PC-9 (cell line): ENCODE measurements around the gene SCEL. TPM values are rescaled to one million over a fixed set of nuclear protein-coding genes. Genes with fewer than 3 reads are reported as not detected.

Experiments
- BruUV-seq: library from RNA; stranded (reverse); fragments of 400-500 nt; replicated peaks from 2 replicates; lab custom pipeline; 2021; lab: Mats Ljungman, UMichigan
- CTCF ChIA-PET: fragments of 300-600 bp; sonication (Branson Sonifier 250); formaldehyde crosslinking; loops from one replicate; lab custom pipeline; 2022; ENCODE audit warnings: antibody characterized with exemption; lab: Charles Lee
- POLR2A ChIA-PET: fragments of 300-600 bp; sonication (Branson Sonifier 250); formaldehyde crosslinking; loops from one replicate; lab custom pipeline; 2022; ENCODE audit warnings: antibody characterized with exemption; ENCODE audit not compliant: unreplicated experiment; lab: Charles Lee
- DNase-seq, 2 experiments: peaks; one replicate each; pipeline versions ENCODE4 v3.0.0 to v3.0.0-alpha.2; 2015 to 2022; ENCODE audit warnings: mixed read lengths in 1 of 2
- H2AFZ ChIP-seq: fragments of 200-600 bp; sonication (generic); 2 replicates; pipeline ENCODE4 v1.8.1; 2017; ENCODE audit warnings: antibody characterized with exemption
- H3F3A ChIP-seq: fragments of 200-600 bp; sonication (generic); 2 replicates; pipeline ENCODE4 v1.8.1; 2017; ENCODE audit warnings: antibody characterized with exemption, mild to moderate bottlenecking, low read depth; ENCODE audit not compliant: insufficient read depth
- H3K27ac ChIP-seq: fragments of 200-600 bp; sonication (generic); 2 replicates; pipeline ENCODE4 v1.6.1; 2016; ENCODE audit warnings: mixed run types
- H3K27me3 ChIP-seq: fragments of 200-600 bp; sonication (generic); 2 replicates; pipeline ENCODE4 v1.6.1; 2016; ENCODE audit warnings: low read depth, mixed run types; ENCODE audit not compliant: insufficient read depth
- H3K36me3 ChIP-seq: fragments of 200-600 bp; sonication (generic); 2 replicates; pipeline ENCODE4 v1.6.1; 2016; ENCODE audit warnings: low read depth, mixed run types
- H3K4me1 ChIP-seq: fragments of 200-600 bp; sonication (generic); replicated peaks from 2 replicates; pipeline ENCODE4 v1.6.1; 2016; ENCODE audit warnings: mixed run types; ENCODE audit not compliant: insufficient read depth
- H3K4me2 ChIP-seq: fragments of 200-600 bp; sonication (generic); 2 replicates; pipeline ENCODE4 v1.6.1; 2017; ENCODE audit warnings: mixed run types
- H3K4me3 ChIP-seq: fragments of 200-600 bp; sonication (generic); 2 replicates; pipeline ENCODE4 v1.6.1; 2016; ENCODE audit warnings: mixed run types
- H3K79me2 ChIP-seq: fragments of 200-600 bp; sonication (generic); 2 replicates; pipeline ENCODE4 v1.6.1; 2017; ENCODE audit warnings: low read depth, mixed run types
- H3K9me2 ChIP-seq: fragments of 200-600 bp; sonication (generic); 2 replicates; pipeline ENCODE4 v1.8.1; 2017; ENCODE audit warnings: mild to moderate bottlenecking; ENCODE audit not compliant: insufficient read depth
- H3K9me3 ChIP-seq: fragments of 200-600 bp; sonication (generic); 2 replicates; pipeline ENCODE4 v1.8.1; 2016; ENCODE audit warnings: low read depth; ENCODE audit not compliant: insufficient read depth
- H4K20me1 ChIP-seq: fragments of 200-600 bp; sonication (generic); 2 replicates; pipeline ENCODE4 v1.8.1; 2017; ENCODE audit not compliant: insufficient read depth
- CTCF ChIP-seq: fragments of 200-600 bp; sonication (generic); conservative IDR thresholded peaks from 2 replicates; pipeline ENCODE4 v1.6.1; 2017; ENCODE audit warnings: mixed run types, antibody characterized with exemption, mild to moderate bottlenecking, moderate library complexity
- EZH2 ChIP-seq: fragments of 200-600 bp; sonication (generic); IDR thresholded peaks from 2 replicates; pipeline ENCODE4 v1.8.0; 2017; ENCODE audit warnings: antibody characterized with exemption, low read depth
- intact Hi-C: fragments of 100-400 bp; cut with micrococcal nuclease; formaldehyde crosslinking; loops from one replicate; pipeline ENCODE4 v1.10.0; 2022; ENCODE audit not compliant: unreplicated experiment
- total RNA-seq: library from RNA; stranded (reverse); gene quantifications from 2 replicates; pipeline ENCODE4 v1.2.3, GENCODE V29; 2021

SCEL gene
- total RNA-seq, 1 experiment from 2014 or later, result 32.5 TPM

- DNase-seq, result no peak
- no peaks in the 10 kb centered on the region for H3F3A ChIP-seq
- peaks cover 25% of the 10 kb centered on the region for H3K79me2 ChIP-seq
- no peak overlapping the region for H3K4me3 ChIP-seq
- no TSS peak for BruUV-seq
- no peaks in the 10 kb centered on the region for H3K9me2 ChIP-seq
- ChIA-PET CTCF (interaction anchor here (1.1 to 1.2 kb wide), 2 partner anchors 21 to 65 kb away, joined by 3 read pairs; no protein-coding TSS in a partner anchor), POLR2A (no interaction called here)
- no peaks in the 10 kb centered on the region for H3K9me3 ChIP-seq
- TF ChIP-seq CTCF (no peak), EZH2 (no peak)
- H3K4me1 ChIP-seq, result peaks cover 11% of the 10 kb centered on the region
- intact Hi-C loops, result no loop called here
- no peaks in the 10 kb centered on the region for H3K27me3 ChIP-seq
- H3K27ac ChIP-seq, result peak overlapping the region; percentile 3; the same call in 1 of the 2 replicates
- no peak overlapping the region for H3K4me2 ChIP-seq
- H3K36me3 ChIP-seq, result peaks cover 4% of the 10 kb centered on the region; the same call in 1 of the 2 replicates
- no peaks in the 10 kb centered on the region for H4K20me1 ChIP-seq
- H2AFZ ChIP-seq, result no peak overlapping the region
Observed at GRCh38 chr13:77544355-77544754, 8.8 kb downstream of the SCEL start.

- intact Hi-C loops, result no loop called here
- Histone ChIP-seq H3K9me2 (no peaks in the 10 kb centered on the region), H3K27me3 (no peaks in the 10 kb centered on the region), H3K36me3 (peaks cover 4% of the 10 kb centered on the region; the same call in 1 of the 2 replicates), H4K20me1 (no peaks in the 10 kb centered on the region), H2AFZ (no peak overlapping the region), H3K4me3 (no peak overlapping the region), H3K4me2 (no peak overlapping the region), H3K9me3 (no peaks in the 10 kb centered on the region), H3K79me2 (peaks cover 25% of the 10 kb centered on the region), H3K4me1 (peaks cover 11% of the 10 kb centered on the region), H3K27ac (no peak overlapping the region), H3F3A (no peaks in the 10 kb centered on the region)
- no peak for DNase-seq
- no TSS peak for BruUV-seq
- no peak for TF ChIP-seq CTCF
- no peak for TF ChIP-seq EZH2
- ChIA-PET POLR2A (no interaction called here), CTCF (interaction anchor here (1.1 to 1.2 kb wide), 2 partner anchors 20 to 66 kb away, joined by 3 read pairs; no protein-coding TSS in a partner anchor)
Observed at GRCh38 chr13:77544758-77545338, 9.3 kb downstream of the SCEL start.

GRCh38 chr13:77545626-77546412 is 10.3 kb downstream of the SCEL start:
- intact Hi-C loops, result no loop called here
- no peaks in the 10 kb centered on the region for H3K9me2 ChIP-seq
- H3K4me2 ChIP-seq, result no peak overlapping the region
- no peaks in the 10 kb centered on the region for H3F3A ChIP-seq
- DNase-seq, result no peak
- ChIA-PET CTCF (interaction anchor here (1.2 kb wide), 1 partner anchor 67 kb away, joined by 3 read pairs; no protein-coding TSS in a partner anchor), POLR2A (no interaction called here)
- peaks cover 20% of the 10 kb centered on the region; the same call in 1 of the 2 replicates for H3K79me2 ChIP-seq
- H3K9me3 ChIP-seq, result no peaks in the 10 kb centered on the region
- H3K4me3 ChIP-seq, result no peak overlapping the region
- H3K4me1 ChIP-seq, result peaks cover 11% of the 10 kb centered on the region
- no peak overlapping the region for H3K27ac ChIP-seq
- H4K20me1 ChIP-seq, result no peaks in the 10 kb centered on the region
- H3K36me3 ChIP-seq, result peaks cover 4% of the 10 kb centered on the region; the same call in 1 of the 2 replicates
- no peaks in the 10 kb centered on the region for H3K27me3 ChIP-seq
- no peak for TF ChIP-seq CTCF
- TF ChIP-seq EZH2, result no peak
- H2AFZ ChIP-seq, result no peak overlapping the region
- BruUV-seq, result no TSS peak
